Activated gamma-delta T cell (primary cell): Measurements from ENCODE around the gene TGFBRAP1.
"Not testable (repeated sequence)": the region's sequence is repeated elsewhere in the genome, so short reads cannot be mapped to it uniquely, and the experiment has no call there.

Experiments used
- DNase-seq: peaks from one replicate; lab custom pipeline; 2025; lab: John Stamatoyannopoulos, UW

The TGFBRAP1 gene

DNA sequence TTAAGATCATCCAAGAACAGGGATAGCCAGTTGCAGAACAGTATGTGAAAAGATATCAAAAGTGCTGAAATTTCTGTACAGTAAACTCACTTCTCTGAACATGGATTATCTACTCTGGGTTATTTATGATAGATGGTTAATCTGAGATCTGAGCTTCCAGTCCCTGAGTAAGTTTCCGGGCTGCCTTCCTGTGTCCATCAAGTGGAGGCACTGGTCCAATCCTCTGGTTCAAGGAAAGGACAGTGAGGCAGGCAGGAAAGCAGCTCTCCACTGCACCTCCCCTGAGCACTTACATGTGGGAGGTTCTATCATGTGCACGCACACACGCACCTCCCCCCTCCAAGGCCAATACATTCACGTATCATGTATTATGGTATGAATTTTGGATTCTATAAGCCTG, 55.5 kb downstream of the TGFBRAP1 start:
- DNase-seq: no peak

DNA sequence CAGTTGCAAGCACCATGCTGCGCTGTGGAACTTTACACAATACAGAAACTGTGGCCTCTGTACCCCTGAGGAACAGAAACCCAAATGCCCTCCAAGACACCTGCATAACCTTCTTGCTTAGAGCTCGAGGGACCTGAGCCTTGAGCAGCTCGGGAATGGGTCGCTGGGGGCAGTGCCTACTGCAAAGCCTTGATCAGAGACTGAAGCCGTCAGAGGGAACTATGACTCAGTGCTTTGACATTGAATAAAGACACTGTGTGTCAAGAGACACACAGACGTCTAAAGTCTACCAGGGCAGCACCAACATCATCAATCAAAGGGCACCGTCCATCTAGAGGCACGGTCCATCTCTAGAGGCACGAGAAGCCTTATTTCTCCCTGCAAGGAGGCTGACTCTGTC, 57.4 kb downstream of the TGFBRAP1 start:
- no peak for DNase-seq

DNA sequence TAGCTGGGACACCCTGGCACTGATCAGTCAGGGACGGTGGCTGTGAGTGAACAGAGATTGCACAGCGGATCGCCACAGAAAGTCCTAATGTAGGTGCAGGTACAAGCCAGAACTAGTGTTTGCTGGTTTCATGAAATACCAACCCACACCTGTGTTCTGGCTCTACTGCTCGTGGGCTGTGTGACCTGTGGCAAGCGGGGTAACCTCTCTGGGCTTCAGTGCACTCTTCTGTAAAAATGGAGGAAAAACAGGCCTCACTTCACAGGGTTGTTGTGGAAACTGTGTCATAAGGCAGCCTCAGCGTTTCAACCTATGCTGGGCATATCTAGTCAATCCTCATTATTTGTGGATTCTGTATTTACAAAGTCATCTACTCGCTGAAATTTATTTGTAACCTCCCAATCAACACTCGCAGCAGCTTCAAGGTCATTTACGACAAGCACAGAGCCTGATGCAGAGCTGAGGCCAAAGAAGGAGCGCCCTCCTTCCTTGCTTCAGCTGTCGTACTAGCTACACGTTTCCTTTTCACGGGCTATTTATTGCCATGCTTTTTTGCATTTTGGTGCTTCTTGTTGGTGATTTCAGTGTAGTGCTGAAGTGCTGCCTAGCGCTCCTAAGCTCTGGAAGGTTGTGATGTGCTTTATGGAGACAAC, 58.0 kb downstream of the TGFBRAP1 start:
- no peak for DNase-seq

DNA sequence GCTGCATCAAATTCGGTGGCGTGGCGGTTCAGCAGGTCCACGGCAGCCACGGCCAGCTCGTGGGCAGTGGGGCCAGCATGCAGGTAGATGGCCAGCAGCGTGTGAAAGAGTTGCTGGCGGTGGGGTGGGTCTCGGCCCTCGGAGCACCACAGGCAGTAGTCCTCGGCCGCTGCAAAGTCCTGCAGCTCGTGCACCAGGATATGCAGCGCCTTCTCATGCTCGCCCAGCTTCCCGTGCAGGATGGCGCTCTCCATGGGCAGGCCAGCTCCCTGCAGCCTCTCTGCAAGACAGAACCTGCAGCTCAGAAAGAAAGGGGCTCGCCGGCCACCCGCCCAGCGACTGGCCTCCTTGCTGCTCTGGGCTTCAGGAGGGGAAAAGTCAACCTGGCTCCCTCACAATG, 60.1 kb downstream of the TGFBRAP1 start:
- DNase-seq: no peak

DNA sequence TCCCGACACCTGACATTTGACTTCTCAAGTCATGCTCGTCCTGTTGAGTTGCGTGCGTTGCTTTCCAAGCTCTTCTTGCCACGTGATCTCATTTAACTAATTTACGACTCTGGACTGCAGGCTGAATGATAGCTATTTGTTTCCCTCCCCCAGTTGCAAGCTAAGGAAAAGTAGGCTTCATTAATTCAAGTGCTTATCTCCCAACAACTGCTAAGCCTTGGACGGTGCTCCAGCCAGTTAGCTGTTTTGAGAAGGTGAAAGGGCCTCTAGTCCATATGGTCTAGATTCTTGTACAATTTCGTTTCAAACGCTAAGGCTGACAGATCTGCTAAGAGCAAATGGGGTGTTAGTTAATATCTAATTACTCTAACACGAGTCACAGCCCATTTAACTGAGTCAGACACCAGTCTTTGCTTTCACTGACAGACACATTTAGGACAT, 66.9 kb downstream of the TGFBRAP1 start:
- DNase-seq: no peak

DNA sequence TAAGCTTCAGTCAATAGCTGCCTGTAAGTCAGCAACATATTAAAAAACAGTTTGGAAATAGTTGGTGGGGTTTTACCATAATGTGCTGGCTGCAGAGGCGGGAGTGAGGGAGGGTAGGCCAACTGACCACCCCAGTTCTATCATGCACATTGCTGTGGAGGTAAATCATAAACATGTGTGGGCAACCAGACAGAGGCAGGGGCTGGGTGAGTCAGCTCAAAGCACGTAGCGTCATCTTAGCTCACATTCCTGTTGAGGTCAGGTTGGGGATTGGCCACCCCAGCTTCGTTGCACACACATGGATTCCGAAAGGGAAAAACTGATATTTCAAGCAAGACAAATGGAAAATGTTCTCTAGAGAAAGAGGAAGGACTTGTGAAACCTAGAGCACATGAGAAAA, 68.5 kb downstream of the TGFBRAP1 start:
- DNase-seq: no peak

DNA sequence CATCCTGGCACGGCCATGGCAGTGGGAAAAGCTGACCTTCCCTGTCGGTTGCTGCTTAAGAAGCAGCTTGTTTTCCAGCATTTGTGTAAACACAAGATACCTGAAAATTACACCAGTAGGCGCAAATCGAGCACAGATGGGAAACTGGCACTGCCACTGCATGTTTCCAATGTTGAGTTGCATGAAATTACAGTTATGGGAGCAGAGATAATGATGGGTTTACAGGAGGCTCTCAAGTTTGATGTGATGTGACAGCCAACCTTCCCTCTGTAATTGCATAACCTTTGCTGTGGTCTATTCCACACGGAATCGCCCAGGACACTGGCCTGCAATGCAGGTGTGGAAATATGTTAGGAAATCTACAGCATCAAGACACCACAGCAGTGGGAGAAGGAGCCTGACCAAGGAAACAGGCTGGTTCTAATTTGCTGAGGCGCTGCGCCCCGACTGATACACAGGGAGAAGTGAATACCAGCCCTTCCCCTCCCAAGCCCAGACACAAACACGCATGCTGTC, 70.6 kb downstream of the TGFBRAP1 start:
- DNase-seq: no peak

DNA sequence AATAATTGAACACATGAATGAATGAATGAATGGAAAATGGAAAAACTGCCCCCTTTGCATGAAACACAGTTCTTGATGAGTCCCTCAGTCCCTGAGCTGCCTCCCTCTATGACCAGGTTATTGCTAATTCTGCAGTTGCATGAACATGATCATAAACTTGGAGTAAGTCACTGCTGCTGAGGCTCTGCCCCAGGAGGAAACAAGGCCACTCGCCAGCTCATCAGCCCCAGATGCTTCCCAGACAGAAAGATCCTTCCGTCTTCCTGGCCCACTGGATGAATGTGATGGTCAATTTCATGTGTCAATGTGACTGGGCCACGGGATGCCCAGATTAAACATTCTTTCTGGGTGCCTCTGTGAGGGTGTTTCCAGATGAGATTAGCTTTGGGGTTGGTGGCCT, 71.6 kb downstream of the TGFBRAP1 start:
- no peak for DNase-seq

DNA sequence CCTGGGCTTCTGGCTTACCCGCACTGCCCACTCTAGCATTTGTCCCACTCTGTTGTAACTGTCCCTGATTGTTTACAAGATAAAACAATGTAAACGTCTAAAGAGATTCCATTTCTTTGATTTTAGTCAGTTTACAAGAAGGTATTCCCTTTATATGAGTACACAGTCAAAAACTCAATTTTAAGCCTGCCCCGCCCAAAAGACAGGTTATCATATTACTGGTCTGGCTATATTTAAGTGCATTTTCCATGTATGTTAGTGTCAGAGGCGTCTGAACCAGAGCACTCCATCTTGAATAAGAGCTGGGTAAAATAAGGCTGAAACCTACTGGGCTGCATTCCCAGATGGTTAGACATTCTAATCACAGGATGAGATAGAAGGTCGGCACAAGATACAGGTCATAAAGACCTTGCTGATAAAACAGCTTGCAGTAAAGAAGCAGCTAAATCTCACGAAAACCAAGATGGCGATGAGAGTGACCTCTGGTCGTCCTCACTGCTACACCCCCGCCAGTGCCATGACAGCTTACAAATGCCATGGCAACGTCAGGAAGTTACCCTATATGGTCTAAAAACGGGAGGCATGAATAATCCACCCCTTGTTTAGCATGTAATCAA, 73.0 kb downstream of the TGFBRAP1 start:
- no peak for DNase-seq

DNA sequence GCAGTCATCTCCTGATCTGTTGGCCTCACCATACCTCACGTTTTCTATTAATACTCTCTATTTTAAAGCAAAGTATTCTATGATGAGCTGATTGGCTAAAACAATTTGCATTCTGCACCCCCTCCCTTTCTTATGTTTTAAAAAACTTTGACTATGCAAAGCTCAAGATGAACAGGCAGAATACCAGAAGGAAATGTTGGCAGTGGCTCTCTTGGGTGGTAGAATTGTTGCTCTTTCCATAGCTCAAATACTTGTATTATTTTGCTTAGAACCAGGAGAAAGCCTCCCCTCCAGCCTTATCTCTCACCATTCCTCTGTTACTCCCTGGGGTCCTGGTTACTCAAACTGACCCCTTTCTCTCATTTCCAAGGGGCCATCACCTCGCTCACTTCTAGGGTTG, 73.6 kb downstream of the TGFBRAP1 start:
- DNase-seq: no peak

DNA sequence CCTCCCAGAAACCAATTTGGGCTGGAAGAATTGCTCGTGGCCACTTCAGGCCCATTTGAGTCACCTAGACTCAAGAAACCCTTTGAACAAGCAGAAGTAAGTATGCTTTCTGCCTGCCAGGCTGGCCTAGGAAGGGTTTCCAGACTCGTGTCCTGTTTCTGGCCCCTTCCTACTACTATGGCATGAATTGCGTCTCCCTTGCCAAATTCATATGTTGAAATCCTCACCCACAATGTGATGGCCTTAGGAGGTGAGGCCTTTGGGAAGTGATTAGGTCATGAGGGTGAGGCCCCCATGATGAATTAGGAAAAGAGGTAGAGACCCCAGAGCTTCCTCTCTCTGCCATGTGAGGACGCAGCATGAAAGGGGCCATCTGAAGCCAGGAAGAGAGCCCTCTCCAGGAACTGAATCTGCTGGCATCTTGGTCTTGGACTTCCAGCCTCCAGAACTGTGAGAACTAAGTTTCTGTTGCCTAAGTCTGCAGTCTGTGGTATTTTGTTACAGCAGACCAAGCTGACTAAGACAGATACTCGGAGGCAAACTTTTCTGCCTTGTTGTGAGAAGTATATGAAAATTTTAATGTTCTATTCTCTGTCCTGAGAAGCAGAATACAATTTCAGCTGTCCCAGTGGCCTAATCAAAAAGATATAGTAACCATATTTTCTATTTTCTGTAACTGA, 74.9 kb downstream of the TGFBRAP1 start:
- no peak for DNase-seq

DNA sequence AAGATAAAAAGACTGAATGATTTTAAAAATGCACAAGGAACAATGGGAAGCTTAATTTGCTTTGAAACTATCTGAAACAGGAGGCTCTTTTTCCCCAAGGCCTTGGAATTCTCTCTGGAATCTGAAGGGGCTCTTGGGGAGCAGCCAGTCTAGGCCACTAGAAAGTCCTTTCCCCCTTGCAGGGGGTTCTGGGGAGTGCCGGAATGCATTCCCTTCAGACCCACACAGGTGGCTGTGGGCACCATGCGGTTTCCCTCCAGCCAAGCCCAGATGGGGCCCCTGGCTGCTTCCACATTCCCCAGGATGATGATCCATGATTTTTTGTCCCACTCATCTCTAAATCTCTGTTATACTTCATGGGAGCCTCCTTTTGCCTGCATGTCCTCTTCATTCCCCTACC, 77.3 kb downstream of the TGFBRAP1 start:
- no peak for DNase-seq

DNA sequence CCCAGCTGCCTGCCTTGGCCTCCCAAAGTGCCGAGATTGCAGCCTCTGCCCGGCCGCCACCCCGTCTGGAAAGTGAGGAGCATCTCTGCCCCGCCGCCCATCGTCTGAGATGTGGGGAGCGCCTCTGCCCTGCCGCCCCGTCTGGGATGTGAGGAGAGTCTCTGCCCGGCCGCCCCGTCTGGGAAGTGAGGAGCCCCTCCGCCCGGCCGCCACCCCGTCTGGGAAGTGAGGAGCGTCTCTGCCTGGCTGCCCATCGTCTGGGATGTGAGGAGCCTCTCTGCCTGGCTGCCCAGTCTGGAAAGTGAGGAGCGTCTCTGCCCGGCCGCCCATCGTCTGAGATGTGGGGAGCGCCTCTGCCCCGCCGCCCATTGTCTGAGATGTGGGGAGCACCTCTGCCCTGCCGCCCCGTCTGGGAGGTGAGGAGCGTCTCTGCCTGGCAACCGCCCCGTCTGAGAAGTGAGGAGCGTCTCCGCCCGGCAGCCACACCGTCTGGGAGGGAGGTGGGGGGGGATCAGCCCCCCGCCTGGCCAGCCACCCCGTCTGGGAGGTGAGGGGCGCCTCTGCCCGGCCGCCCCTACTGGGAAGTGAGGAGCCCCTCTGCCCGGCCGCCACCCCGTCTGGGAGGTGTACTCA, 78.4 kb downstream of the TGFBRAP1 start:
- not testable (repeated sequence) for DNase-seq

DNA sequence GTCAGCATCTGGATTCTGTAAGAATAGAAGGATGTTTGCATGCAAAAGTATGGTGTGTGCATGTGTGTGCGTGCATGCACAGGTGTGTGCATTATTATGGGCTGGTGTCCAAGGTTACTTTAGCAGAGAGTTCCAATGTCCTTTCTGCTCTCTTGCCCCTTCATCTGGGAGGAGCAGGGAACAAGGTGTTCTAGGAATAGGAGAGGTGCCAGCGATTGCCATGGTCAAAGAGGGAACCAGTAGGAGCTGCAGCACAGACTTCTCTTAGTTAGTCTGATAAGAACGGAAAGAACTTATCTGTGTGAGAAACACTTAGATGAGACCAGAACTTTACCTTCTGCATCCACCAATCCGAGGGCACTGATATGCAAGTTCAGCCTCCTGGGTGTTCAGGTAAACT, 79.6 kb downstream of the TGFBRAP1 start:
- DNase-seq: no peak

DNA sequence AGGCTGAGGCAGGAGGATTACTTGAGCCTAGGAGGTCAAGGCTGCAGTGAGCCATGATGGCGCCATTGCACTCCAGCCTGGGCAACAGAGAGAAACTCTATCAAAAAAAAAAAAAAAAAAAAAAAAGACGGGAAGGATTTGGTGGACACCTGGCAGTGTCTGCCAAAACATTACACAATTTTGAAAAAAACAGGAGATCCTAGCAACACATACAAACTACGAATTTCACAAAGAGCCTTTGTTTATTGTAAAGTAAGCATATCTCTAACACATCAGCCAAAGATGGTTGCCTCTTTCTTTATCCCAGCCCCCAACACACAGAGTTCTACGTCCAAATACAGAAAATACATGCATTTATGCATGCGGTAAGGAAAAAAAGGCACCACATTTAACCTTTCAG, 80.4 kb downstream of the TGFBRAP1 start:
- DNase-seq: no peak

DNA sequence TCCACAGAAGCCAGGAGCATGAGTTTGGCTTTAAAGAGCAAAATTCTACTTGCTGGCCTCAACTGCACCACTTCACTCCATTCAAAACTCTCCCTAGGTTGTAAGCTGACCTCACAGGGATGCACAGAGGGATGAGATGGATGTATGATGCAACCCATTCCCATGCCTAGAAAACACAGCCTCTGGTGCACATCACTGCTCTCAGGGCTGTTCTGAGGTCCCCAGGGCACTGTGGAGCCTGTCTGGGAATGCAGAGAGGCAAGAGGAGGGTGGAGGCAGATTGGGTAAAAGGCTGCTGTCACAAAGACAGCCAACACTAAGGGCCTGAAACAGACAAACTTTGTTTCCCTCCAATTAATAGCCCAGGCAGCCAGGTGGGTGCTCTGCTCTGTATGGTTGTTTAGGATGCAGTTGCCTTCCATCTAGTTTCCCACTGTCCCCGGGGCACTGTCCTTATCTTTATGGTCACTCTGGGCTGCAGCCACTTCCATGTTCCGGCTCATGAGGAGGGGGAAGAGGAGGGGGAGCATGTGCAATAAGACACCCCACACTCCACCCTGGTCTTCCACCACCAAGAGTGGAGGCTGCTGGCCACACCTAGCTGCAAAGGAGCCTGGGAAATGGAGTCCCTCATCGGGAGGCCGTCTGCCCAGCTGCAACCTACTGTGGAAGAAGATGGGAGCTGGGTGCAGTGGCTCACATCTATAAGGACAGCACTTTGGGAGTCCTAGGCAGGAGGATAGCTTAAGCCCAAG, 81.0 kb downstream of the TGFBRAP1 start:
- DNase-seq: no peak

DNA sequence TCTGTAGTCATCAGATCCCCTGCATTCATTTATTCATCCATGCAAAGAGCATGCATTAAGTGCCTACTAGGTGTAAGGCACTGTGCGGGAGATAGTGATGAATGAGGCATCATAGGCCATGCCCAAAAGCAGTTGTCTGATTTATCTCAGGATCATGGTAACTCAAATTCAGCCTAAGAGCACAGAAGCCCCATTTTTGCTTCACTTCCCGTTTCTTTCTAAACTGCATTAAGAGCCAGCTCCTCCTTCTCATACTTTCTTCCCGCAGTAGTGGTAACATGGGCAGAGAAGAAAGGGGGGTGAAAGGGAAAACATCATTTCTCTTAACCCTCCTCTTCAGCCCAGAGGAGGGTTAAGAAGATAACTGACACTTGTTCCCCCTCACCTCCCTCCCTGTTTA, 85.1 kb downstream of the TGFBRAP1 start:
- DNase-seq: no peak

DNA sequence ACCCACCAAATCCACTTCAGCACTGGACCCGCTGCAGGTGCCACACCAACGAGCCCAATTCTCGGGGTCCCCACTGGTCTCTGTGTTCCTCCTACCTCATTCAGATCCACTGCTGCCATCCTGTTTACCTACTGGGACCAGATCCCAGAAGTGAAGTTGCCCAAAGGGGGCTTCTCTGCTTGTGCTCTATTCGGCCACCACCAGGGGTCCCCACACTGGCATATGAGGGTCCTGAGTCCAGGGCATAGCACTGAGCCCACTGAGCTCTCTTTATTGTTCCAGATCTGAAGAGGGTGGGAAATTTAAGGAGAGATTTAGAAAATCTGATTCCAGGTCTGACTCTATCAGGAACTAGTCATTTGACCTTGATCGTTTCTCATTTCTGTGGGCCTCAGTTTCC, 85.6 kb downstream of the TGFBRAP1 start:
- no peak for DNase-seq

DNA sequence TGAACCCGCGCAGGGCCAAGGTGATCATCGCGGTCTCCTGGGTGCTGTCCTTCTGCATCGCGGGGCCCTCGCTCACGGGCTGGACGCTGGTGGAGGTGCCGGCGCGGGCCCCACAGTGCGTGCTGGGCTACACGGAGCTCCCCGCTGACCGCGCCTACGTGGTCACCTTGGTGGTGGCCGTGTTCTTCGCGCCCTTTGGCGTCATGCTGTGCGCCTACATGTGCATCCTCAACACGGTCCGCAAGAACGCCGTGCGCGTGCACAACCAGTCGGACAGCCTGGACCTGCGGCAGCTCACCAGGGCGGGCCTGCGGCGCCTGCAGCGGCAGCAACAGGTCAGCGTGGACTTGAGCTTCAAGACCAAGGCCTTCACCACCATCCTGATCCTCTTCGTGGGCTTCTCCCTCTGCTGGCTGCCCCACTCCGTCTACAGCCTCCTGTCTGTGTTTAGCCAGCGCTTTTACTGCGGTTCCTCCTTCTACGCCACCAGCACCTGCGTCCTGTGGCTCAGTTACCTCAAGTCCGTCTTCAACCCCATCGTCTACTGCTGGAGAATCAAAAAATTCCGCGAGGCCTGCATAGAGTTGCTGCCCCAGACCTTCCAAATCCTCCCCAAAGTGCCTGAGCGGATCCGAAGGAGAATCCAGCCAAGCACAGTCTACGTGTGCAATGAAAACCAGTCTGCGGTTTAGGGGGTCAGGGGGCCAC, 87.1 kb downstream of the TGFBRAP1 start:
- no peak for DNase-seq

DNA sequence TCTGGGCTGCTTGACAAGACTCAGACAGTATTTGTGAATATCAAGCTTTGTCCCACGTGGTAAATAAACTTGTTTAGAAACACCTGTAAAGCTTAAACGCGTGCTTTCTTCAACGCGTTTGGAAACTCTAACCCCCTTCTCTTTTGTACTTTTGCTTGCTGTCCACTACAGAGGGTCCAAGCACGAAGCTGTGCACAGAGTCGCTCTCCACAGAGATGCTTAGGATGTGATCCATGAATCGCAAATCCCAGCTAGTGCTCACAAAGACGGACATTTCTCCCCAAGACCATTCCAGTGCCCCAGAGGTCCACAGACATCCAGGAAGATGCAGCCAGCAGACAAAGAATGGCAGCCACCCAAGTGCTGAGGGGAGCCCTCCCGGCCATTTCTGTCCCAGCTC, 88.1 kb downstream of the TGFBRAP1 start, which contains the start of gene GPR45:
Gene GPR45, plus strand, starts transcription at position 301 of the 400 bp plus-strand sequence. CDS start 116 bp downstream, outside the sequence.
- no peak for DNase-seq

DNA sequence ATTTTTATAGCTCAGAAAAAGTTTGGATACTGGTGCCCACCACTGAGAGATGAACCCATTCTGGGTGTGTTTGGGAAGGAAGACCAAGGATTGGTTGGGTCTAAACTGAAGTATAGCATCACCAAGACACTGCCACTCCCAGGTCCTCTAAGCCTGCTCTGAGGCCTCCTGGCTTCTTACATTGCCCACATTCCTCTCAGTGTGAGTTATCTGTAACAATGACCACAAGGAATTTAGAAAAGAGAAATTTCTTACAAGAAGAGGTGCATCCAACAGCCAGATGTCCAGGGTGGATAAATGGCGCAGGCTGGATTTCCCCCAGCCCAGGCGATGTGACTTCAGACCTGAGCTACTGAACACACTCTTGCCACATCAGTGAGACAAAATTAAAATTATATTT, 89.6 kb downstream of the TGFBRAP1 start:
- no peak for DNase-seq
